IMR-90 (cell line): ENCODE results near the gene EFCAB5. TPM values are rescaled to one million over a fixed set of nuclear protein-coding genes. Genes with fewer than 3 reads are reported as not detected.

ENCODE experiments used
- ATAC-seq: fragments of 200-7000 bp; cut with Tn5 transposase; 2 replicates; pipeline ENCODE4 v1.9.1; 2020; ENCODE audit warnings: low read depth, mild to moderate bottlenecking, moderate library complexity
- BruUV-seq: library from RNA; stranded (reverse); fragments of 400-500 nt; replicated peaks from 2 replicates; lab custom pipeline; 2021; lab: Mats Ljungman, UMichigan
- CTCF ChIA-PET: fragments of 300-600 bp; formaldehyde crosslinking; extraction: SDS; loops from one replicate; lab custom pipeline; 2021; ENCODE audit warnings: antibody characterized with exemption; lab: Yijun Ruan, JAX
- POLR2A ChIA-PET: fragments of 300-600 bp; sonication (Branson Sonifier 250); formaldehyde crosslinking; loops from one replicate; lab custom pipeline; 2022; ENCODE audit warnings: antibody characterized with exemption; ENCODE audit not compliant: unreplicated experiment; lab: Charles Lee
- DNase-seq: peaks from one replicate; pipeline ENCODE4 v3.0.0; 2013
- H2AFZ ChIP-seq: replicated peaks from 2 replicates; pipeline ENCODE3; 2013; ENCODE audit warnings: low read length, mild to moderate bottlenecking; ENCODE audit not compliant: poor library complexity
- H2AK5ac ChIP-seq: 2 replicates; pipeline ENCODE4 v1.6.1; 2013; ENCODE audit warnings: low read depth, low read length, inconsistent platforms
- H2AK9ac ChIP-seq: replicated peaks from 2 replicates; pipeline ENCODE3; 2013; ENCODE audit warnings: mild to moderate bottlenecking, low read depth, low read length, moderate library complexity; ENCODE audit not compliant: poor library complexity
- H2BK120ac ChIP-seq: 2 replicates; pipeline ENCODE4 v1.6.1; 2013; ENCODE audit warnings: low read depth, low read length, inconsistent platforms
- H2BK15ac ChIP-seq: 3 replicates; pipeline ENCODE4 v1.6.1; 2013; ENCODE audit warnings: low read depth, low read length, inconsistent platforms
- H2BK20ac ChIP-seq: 2 replicates; pipeline ENCODE4 v1.6.1; 2013; ENCODE audit warnings: low read depth, mild to moderate bottlenecking, inconsistent platforms, low read length, moderate library complexity
- H2BK5ac ChIP-seq: 2 replicates; pipeline ENCODE4 v1.6.1; 2013; ENCODE audit warnings: mild to moderate bottlenecking, low read depth, low read length, inconsistent platforms; ENCODE audit not compliant: poor library complexity, severe bottlenecking
- H3K14ac ChIP-seq: replicated peaks from 2 replicates; pipeline ENCODE4 v1.6.1; 2013; ENCODE audit warnings: low read depth, low read length, inconsistent platforms
- H3K18ac ChIP-seq: 2 replicates; pipeline ENCODE4 v1.6.1; 2013; ENCODE audit warnings: low read depth, low read length, control low read depth
- H3K23ac ChIP-seq: 2 replicates; pipeline ENCODE4 v1.6.1; 2013; ENCODE audit warnings: low read depth, low read length, inconsistent platforms
- H3K27ac ChIP-seq: 2 replicates; pipeline ENCODE4 v1.5.1; 2013; ENCODE audit warnings: mild to moderate bottlenecking, control low read depth, low read length; ENCODE audit not compliant: insufficient read depth
- H3K27me3 ChIP-seq: 2 replicates; pipeline ENCODE4 v1.6.1; 2013; ENCODE audit warnings: low read length; ENCODE audit not compliant: control insufficient read depth, insufficient read depth
- H3K36me3 ChIP-seq: 2 replicates; pipeline ENCODE4 v1.6.1; 2013; ENCODE audit warnings: low read length, mixed read lengths; ENCODE audit not compliant: control insufficient read depth, insufficient read depth
- H3K4ac ChIP-seq: 2 replicates; pipeline ENCODE4 v1.6.1; 2013; ENCODE audit warnings: low read depth, low read length, inconsistent platforms
- H3K4me1 ChIP-seq: 2 replicates; pipeline ENCODE4 v1.6.1; 2013; ENCODE audit warnings: low read length, mixed read lengths; ENCODE audit not compliant: control insufficient read depth, insufficient read depth
- H3K4me2 ChIP-seq: 2 replicates; pipeline ENCODE4 v1.6.1; 2013; ENCODE audit warnings: low read depth, mild to moderate bottlenecking, control low read depth, low read length, moderate library complexity
- H3K4me3 ChIP-seq: 2 replicates; pipeline ENCODE4 v1.5.1; 2013; ENCODE audit warnings: low read depth, mild to moderate bottlenecking, control low read depth, low read length, moderate library complexity; ENCODE audit not compliant: insufficient read depth
- H3K56ac ChIP-seq: 2 replicates; pipeline ENCODE4 v1.6.1; 2013; ENCODE audit warnings: low read length, inconsistent platforms; ENCODE audit not compliant: insufficient read depth; ENCODE audit errors: extremely low read depth
- H3K79me1 ChIP-seq, 2 experiments: 2 replicates each; pipeline ENCODE4 v1.6.1; 2013; ENCODE audit warnings: low read length in 2 of 2, inconsistent platforms in 1 of 2, low read depth in 1 of 2
- H3K9ac ChIP-seq: 2 replicates; pipeline ENCODE4 v1.6.1; 2013; ENCODE audit warnings: low read depth, low read length, control low read depth
- H3K9me1 ChIP-seq: 2 replicates; pipeline ENCODE4 v1.6.1; 2013; ENCODE audit warnings: low read length, inconsistent platforms; ENCODE audit not compliant: insufficient read depth
- H3K9me3 ChIP-seq: 2 replicates; pipeline ENCODE4 v1.6.1; 2013; ENCODE audit warnings: low read length; ENCODE audit not compliant: control insufficient read depth, insufficient read depth
- H4K20me1 ChIP-seq: 2 replicates; pipeline ENCODE4 v1.6.1; 2013; ENCODE audit warnings: low read length, inconsistent platforms; ENCODE audit not compliant: insufficient read depth
- H4K5ac ChIP-seq: 2 replicates; pipeline ENCODE4 v1.6.1; 2013; ENCODE audit warnings: mild to moderate bottlenecking, low read depth, low read length, control low read depth
- H4K8ac ChIP-seq, 2 experiments: 2 replicates each; pipeline ENCODE4 v1.6.1; 2013; ENCODE audit warnings: low read depth in 2 of 2, low read length in 2 of 2, control low read depth in 1 of 2, inconsistent platforms in 1 of 2
- H4K91ac ChIP-seq: 2 replicates; pipeline ENCODE4 v1.6.1; 2013; ENCODE audit warnings: low read depth, low read length, inconsistent platforms; ENCODE audit not compliant: insufficient read depth
- FOS ChIP-seq: fragments of 150-350 bp; IDR thresholded peaks from 2 replicates; pipeline ENCODE4 v1.6.1; 2016; ENCODE audit warnings: low read depth, low read length
- MAZ ChIP-seq: IDR thresholded peaks from 2 replicates; pipeline ENCODE4 v1.6.1; 2012; ENCODE audit warnings: low read depth, mild to moderate bottlenecking, low read length, improper control_type of control experiment, moderate library complexity, borderline replicate concordance
- NFE2L2 ChIP-seq: fragments of 150-350 bp; IDR thresholded peaks from 2 replicates; pipeline ENCODE4 v1.6.1; 2016; ENCODE audit warnings: low read depth, mild to moderate bottlenecking, low read length
- RAD21 ChIP-seq: IDR thresholded peaks from 2 replicates; pipeline ENCODE4 v1.6.1; 2012; ENCODE audit warnings: low read length, improper control_type of control experiment
- SMC3 ChIP-seq: fragments of 150-350 bp; IDR thresholded peaks from 2 replicates; pipeline ENCODE4 v1.6.1; 2016; ENCODE audit warnings: low read depth, mild to moderate bottlenecking, antibody characterized with exemption, low read length, moderate library complexity
- WGBS, 2 experiments: methylation state at CpG; one replicate each; pipeline versions ENCODE4 v1.1.5 to v1.1.7; 2013; ENCODE audit warnings: missing lambda C conversion rate in 2 of 2; ENCODE audit not compliant: insufficient read length in 1 of 2; ENCODE audit errors: extremely low coverage in 2 of 2; 5-methylcytosine and 5-hydroxymethylcytosine counted together
- dilution Hi-C: fragments of 300-500 bp; cut with HindIII; formaldehyde crosslinking; loops from one replicate; pipeline ENCODE4 v1.14.3; 2018; ENCODE audit warnings: low sequenced_read_pairs; ENCODE audit not compliant: unreplicated experiment
- in situ Hi-C: fragments of 300-500 bp; cut with MboI; formaldehyde crosslinking; loops from 3 replicates; pipeline ENCODE4 v1.14.3; 2019; ENCODE audit warnings: low sequenced_read_pairs, inconsistent platforms, mixed read lengths
- intact Hi-C: fragments of 100-400 bp; cut with micrococcal nuclease; formaldehyde crosslinking; loops from 2 replicates; pipeline ENCODE4 v1.10.0; 2022
- polyA plus RNA-seq, 3 experiments: library from polyadenylated mRNA; depleted of rRNA; stranded (reverse); fragments of >200 nt; gene quantifications; 2 replicates each; pipeline ENCODE4 v1.2.3, GENCODE V29; 2012; ENCODE audit warnings: low replicate concordance in 1 of 3
- total RNA-seq: library from RNA; depleted of rRNA; stranded (reverse); fragments of >200 nt; gene quantifications from 2 replicates; pipeline ENCODE4 v1.2.3, GENCODE V29; 2012
- TF ChIP-seq, protein P1 (sequence below): fragments of 150-350 bp; IDR thresholded peaks from 2 replicates; pipeline ENCODE4 v1.6.1; 2017; ENCODE audit warnings: mild to moderate bottlenecking, antibody characterized with exemption, low read length, low read depth
- TF ChIP-seq, protein P2 (sequence below): fragments of 150-350 bp; IDR thresholded peaks from 2 replicates; pipeline ENCODE4 v1.6.1; 2016; ENCODE audit warnings: low read depth, mild to moderate bottlenecking, low read length, moderate library complexity, borderline replicate concordance

EFCAB5 gene
- total and polyA plus RNA-seq, 2 of the 4 experiments (the other 2 are of a cell fraction), result 0.14 TPM; not detected in 1

DNA sequence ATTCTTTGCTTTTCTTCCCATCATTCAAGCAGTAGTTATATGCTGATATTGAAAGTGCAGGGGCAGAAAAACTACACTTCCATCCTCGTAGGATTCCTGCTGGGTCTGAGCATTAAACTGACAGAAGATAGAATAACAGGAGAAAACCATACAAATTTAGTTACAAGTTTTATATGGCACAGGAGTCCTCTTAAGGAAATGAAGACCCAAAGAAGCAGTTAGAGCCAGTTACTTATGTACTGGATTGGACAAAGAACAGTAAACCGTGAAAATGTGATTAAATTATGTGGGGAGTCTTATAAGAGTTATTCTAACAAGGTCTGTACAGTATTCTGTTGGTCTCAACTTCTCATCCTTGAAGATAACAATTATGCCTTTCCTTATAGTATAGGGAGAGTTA, 93.9 kb downstream of the EFCAB5 start:
- H2BK20ac ChIP-seq, result no peak overlapping the region
- no peak overlapping the region for H3K27ac ChIP-seq
- H3K9me3 ChIP-seq, result peaks cover 10% of the 10 kb centered on the region
- no peak overlapping the region for H3K9ac ChIP-seq
- no peak overlapping the region for H2AFZ ChIP-seq
- ATAC-seq (no peak), DNase-seq (no peak)
- H3K4me3 ChIP-seq, result no peak overlapping the region
- H2BK15ac ChIP-seq, result no peak overlapping the region
- H3K9me1 ChIP-seq, result no peaks in the 10 kb centered on the region
- no TSS peak for BruUV-seq
- TF ChIP-seq FOS, result no peak
- no peak for TF ChIP-seq SMC3
- TF ChIP-seq, protein P1, sequence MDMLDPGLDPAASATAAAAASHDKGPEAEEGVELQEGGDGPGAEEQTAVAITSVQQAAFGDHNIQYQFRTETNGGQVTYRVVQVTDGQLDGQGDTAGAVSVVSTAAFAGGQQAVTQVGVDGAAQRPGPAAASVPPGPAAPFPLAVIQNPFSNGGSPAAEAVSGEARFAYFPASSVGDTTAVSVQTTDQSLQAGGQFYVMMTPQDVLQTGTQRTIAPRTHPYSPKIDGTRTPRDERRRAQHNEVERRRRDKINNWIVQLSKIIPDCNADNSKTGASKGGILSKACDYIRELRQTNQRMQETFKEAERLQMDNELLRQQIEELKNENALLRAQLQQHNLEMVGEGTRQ, result no peak
- TF ChIP-seq NFE2L2, result no peak
- TF ChIP-seq, protein P2, sequence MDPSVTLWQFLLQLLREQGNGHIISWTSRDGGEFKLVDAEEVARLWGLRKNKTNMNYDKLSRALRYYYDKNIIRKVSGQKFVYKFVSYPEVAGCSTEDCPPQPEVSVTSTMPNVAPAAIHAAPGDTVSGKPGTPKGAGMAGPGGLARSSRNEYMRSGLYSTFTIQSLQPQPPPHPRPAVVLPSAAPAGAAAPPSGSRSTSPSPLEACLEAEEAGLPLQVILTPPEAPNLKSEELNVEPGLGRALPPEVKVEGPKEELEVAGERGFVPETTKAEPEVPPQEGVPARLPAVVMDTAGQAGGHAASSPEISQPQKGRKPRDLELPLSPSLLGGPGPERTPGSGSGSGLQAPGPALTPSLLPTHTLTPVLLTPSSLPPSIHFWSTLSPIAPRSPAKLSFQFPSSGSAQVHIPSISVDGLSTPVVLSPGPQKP, result no peak
- TF ChIP-seq RAD21, result no peak
- no peak for TF ChIP-seq MAZ
- no peak overlapping the region for H3K4me2 ChIP-seq
- H2BK120ac ChIP-seq, result no peak overlapping the region
- CTCF ChIA-PET, result no interaction called here
- no peak overlapping the region for H4K5ac ChIP-seq
- H4K8ac ChIP-seq, result no peak overlapping the region
- H2AK5ac ChIP-seq, result no peak overlapping the region
- H3K14ac ChIP-seq, result no peak overlapping the region
- no peaks in the 10 kb centered on the region for H3K79me1 ChIP-seq
- H4K91ac ChIP-seq, result no peak overlapping the region
- dilution Hi-C loops (no loop called here), intact Hi-C loops (no loop called here), in situ Hi-C loops (no loop called here)
- peaks cover 6% of the 10 kb centered on the region for H3K27me3 ChIP-seq
- WGBS, 2 experiments, result no CpG with 5 or more reads among the region's 2 CpGs
- H3K56ac ChIP-seq, result no peak overlapping the region
- H3K36me3 ChIP-seq, result no peaks in the 10 kb centered on the region
- no peak overlapping the region for H3K4ac ChIP-seq
- H3K23ac ChIP-seq, result no peak overlapping the region
- H3K4me1 ChIP-seq, result no peaks in the 10 kb centered on the region
- H3K18ac ChIP-seq, result no peak overlapping the region
- POLR2A ChIA-PET, result interaction anchor here (0.6 kb wide), 1 partner anchor 1239 kb away, joined by 5 read pairs; no protein-coding TSS in a partner anchor
- no peak overlapping the region for H2BK5ac ChIP-seq
- H4K20me1 ChIP-seq, result no peaks in the 10 kb centered on the region
- no peak overlapping the region for H2AK9ac ChIP-seq
